M059J (cell line): ENCODE results near the gene ARL8A. TPM values are rescaled to one million over a fixed set of nuclear protein-coding genes. Genes with fewer than 3 reads are reported as not detected.
A peak's percentile ranks its signal among the peaks of the same experiment; 100 is the strongest.

ENCODE experiments used
- DNase-seq: peaks from one replicate; pipeline ENCODE4 v3.0.0-alpha.2; 2012; ENCODE audit warnings: low read depth
- total RNA-seq: library from RNA; depleted of rRNA; stranded (reverse); fragments of >200 nt; shearing (Covaris generic); gene quantifications from 2 replicates; pipeline ENCODE4 v1.2.3, GENCODE V29; 2014

Gene ARL8A
- total RNA-seq, 1 experiment from 2014 or later = 24.7 TPM

DNA sequence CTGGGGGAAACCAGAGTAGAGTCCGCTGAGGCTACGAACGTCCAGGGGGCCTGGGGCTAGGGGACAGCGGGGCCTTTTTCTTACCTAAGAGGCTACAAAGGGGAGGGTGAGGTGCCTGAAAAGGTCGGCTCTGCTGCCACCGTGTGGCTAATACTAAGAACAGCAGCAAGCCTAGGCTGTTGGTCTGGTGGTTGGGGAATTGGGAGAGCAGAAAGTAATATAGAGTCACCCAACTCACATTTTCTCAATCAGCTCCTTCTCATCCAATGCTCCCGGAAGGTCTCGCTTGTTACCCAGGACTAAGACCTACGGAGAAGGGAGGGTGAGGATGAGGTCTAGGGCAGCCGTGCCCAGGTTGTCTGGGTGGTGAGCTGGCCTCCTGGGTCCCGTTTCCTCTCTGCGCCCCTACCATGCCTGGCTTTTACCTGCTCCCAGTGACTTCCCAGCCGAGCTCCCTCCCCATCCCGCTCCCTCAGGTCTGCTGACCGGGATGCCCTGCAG lies 9.3 kb downstream of the ARL8A start:
- DNase-seq = peak; percentile 56

DNA sequence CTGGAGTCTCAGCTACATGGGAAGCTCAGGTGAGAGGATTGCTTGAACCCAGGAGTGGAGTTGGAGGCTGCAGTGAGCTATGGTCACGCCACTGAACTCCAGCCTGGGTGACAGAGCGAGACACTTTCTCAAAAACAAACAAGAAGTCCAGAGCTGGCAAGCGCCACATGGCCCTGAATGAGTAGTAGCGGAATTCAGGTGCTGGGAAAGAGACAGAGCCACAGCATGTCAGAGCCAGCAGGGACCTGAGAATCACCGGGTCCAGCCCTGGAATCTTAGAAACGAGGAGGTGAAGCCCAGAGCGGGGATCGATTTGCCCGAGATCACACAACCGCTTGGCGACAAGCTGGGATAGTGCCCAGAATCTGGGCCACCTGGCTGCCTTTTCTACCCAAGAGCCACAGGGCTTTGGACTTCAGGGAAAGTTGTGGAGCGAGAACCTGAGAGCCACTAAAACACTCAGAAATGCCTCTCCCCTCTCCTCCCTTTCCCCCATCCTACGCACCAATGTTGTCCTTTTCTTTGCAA lies 9.8 kb downstream of the ARL8A start:
- no peak for DNase-seq

DNA sequence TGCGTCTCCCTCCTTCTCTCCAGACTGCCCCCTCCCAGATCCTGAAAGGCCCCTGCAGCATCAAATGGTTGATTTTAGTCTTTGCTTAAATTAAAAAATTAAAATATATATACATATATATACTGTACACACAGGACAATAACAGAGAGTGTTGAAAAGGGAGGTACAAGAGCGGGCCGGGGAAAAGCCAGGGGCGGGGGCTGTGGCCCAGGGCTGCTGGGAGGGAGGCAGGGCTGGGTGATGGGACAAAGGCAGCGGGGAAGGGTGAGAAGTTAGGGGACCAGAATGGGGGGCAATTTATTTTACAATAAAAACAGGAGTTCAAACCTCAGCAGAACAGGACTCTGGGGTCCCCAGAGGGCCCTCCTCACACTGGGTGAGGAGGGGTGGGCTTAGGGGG lies 10.5 kb downstream of the ARL8A start:
- DNase-seq = no peak

DNA sequence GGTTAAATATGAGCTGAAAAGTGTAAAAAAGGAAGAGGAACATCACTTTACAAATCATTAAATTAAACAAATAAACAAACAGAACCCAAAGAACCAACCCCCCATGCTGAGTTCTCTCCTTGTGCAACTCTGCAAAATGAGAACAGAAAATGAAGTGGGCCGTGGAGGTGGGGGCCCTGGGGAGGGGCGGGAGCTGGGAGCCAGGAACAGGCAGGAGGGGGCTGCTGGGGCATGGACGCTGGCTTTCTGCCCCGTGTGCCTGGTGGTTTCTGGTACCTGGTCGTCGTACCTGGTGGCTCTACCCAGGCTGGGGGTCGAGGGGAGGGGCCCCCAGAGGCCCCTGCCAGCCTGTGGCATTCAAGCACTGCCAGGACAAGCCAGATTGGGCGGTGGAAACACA lies 11.0 kb downstream of the ARL8A start:
- no peak for DNase-seq

DNA sequence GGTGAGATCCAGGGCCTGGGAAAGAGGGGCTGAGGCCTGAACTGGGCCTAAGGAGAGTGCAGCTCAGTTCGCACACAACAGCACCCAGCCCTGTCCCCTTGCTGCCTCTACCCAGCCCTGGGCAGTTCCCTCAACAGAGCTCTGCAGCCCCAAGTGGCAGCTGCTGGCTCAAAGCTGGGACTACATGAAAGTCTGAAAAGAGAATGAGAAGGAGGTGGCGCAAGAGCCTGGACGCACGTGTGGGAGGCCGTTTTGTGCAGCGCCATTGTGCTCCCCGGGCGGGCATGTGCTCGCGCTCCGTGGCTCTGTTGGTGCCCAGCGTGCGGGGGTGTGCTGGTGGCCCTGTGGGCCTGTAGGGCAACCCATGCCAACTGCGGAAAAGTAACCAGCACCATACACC lies 11.5 kb downstream of the ARL8A start:
- DNase-seq = no peak

DNA sequence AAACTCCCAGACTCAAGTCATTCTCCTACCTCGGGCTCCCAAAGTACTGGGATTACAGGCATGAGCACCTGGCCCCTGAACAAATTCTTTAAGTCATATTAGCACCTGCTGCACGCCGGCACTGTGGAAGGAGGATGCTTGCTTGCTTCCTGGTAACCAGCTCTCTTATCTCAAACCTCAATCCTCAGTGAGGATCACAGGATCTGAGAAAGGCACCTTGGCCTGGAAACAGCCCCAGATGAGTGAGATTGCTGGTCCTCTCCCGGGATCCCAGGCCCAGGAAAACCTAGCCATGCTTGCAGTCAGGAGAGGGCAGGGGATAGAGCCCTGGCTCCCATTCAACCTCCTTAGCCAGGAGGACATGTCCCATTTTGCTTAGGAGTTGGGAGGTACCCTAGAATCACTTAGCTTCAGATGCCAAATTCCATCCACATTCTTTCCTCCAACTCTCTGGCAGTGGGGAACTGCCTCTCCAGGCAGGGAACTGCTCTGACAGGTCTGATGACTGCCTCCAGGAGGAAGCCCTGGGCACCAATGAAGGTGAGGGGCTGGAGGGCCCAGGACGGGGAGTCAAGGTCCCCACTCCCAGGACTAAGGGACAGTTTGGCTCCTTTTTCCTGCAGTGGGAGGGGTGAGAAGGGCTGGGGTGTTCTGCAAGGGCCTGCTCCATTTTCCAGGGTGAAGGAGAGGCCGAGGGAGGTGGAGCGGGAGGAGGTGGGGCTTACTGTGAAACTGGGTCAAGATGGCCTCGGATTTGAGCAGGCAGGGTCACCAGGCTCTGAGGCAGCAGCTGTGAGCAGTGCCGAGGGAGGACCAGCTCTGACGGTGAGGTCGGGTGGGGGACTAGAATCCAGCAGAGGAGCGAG lies 12.3 kb downstream of the ARL8A start:
- no peak for DNase-seq

DNA sequence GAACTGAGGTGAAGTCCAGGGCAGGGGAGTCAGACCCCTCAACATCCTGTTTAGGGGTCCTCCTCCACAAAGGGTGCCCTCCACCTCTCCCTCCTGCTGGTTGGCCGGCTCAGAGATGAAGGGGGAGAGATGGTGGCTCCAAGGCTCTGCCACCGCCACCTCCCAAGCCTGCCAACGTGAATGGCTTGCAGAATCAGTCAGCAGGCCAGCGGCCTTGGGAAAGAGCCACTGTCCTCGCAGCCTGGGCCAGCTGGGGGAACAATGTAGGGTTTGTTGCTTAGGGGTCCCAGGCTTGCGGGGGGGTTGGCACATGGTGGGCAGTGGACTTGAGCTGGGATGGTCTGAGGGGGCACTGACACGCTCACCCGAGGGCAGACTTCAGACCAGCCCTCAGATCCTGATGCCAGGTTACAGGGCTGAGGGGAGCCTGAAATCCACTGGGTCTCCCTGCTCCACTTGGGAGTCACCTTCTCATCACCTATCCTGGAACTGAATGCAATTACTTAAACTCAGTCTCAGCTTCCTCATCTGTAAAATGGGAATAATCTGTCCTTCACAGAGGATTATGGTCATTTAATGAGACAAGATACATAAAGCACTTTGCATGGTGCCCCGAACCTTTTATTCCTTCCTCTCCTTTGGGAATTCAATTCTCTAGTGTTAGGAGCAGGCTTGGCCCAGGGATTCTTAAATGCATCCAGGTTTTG lies 13.6 kb downstream of the ARL8A start:
- DNase-seq = no peak

DNA sequence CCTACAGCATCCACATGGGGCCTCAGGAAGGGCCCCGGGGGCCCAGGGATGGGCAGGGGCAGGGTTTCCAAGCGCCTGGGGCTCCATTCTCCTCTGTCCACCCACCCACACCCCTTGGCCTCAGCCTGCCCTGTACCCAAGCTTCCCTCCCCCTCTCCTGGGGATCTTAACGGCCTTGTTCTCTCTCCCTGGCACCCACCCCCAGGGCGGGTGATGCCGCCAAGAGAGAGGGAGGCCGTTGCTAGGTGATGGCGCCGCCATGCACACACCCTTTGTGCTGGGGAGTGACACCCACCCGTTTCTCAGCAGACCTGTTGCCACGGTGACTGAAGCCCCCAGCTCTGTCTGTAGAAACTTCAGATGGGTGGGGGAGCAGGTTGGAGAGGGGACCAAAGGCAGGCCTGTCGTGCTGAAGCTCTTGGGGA lies 14.2 kb downstream of the ARL8A start:
- DNase-seq = no peak

DNA sequence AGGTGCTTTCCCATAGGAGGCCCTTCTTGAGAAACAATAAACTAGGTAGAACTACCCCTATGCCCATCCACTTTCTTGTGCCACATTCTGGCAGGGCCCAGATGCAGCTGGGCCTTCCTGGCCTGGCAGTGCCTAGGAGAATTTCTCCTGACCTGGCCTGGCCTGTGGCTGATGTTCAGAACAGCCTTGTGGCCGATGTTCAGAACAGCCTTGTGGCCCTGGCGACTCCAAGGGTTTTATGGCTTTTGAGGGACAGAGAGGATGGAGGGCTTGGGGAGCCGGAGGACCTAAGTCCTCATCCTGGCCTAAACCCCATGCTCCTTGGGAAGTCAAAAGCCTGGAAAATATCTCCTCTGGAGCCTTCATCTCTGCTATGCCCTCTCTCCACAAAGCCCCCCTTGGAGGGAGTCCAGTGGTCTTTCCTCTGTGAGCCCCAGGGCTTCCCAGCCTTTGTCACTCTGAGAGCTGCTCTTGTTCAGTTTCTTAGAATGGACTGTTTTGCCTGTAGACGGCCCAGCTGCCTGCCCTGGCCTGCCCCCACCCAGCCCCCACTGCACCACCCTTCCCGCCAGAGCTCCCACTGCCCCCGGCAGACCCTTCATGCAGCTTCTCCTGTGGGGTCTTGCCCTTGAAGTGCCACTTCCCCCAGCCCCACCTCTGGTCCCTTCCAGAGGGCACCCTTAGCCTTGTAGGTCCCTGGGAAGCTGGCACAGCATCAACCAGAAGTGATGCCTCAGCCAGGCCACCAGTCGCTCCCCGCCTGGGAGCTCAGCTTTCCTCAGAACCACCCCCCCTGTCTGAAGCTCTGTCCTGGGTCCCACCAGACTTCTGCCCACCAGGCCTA lies 14.9 kb downstream of the ARL8A start:
- no peak for DNase-seq

DNA sequence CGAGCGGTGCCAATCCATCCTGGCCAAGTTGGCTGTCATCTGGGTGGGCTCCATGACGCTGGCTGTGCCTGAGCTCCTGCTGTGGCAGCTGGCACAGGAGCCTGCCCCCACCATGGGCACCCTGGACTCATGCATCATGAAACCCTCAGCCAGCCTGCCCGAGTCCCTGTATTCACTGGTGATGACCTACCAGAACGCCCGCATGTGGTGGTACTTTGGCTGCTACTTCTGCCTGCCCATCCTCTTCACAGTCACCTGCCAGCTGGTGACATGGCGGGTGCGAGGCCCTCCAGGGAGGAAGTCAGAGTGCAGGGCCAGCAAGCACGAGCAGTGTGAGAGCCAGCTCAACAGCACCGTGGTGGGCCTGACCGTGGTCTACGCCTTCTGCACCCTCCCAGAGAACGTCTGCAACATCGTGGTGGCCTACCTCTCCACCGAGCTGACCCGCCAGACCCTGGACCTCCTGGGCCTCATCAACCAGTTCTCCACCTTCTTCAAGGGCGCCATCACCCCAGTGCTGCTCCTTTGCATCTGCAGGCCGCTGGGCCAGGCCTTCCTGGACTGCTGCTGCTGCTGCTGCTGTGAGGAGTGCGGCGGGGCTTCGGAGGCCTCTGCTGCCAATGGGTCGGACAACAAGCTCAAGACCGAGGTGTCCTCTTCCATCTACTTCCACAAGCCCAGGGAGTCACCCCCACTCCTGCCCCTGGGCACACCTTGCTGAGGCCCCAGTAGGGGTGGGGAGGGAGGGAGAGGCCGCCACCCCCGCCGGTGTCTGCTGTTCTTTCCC lies 16.5 kb downstream of the ARL8A start:
- DNase-seq = no peak

DNA sequence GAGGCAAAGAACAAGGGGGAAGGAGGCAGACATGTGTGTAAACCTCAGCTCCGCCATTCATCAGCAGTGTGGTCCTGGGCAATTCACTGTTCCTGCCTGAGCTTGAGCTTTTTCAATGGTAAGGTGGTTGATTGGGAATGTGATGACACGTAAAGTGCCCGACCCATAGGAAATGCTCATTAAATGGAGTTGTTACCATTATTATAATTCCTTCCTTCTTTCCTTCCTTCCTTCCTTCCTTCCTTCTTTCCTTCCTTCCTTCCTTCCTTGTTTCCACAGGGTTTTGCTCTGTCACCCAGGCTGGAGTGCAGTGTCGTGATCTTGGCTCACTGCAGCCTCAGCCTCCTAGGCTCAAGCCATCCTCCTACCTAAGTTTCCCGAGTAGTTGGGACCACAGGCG lies 17.5 kb downstream of the ARL8A start:
- no peak for DNase-seq

DNA sequence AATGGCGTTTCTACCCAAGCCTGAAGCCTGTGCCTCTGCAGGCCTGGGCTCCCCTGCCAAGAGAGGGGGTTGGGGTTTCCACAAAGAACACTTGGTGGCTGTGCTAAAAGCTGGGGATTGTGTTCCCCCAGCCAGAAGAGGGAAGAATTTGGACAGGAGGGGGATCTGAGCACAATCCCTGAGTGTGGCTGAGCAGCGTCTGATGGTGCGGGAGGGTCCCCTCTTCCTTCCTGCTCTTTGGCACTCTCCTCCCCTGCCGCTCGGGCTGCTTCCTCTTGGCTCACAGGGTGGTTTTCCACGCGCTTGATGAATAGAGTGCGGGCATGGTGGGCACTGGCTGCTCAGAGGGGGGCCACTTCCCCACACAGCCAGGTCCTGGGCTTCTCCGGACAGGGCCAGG lies 18.1 kb downstream of the ARL8A start:
- no peak for DNase-seq

DNA sequence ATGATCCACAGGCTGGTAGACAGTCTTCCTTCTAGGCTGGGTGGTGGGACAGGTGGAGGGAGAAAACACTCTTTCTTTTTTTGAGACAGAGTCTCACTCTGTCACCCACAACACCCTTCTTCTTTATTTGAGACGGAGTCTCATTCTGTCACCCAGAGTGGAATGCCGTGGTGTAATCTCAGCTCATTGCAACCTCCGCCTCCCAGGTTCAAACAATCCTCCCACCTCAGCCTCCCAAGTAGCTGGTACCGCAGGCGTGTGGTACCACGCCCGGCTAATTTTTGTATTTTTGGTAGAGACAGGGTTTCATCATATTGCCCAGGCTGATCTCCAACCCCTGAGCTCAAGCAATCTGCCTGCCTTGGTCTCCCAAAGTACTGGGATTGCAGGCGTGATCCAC lies 18.9 kb downstream of the ARL8A start:
- DNase-seq = no peak

DNA sequence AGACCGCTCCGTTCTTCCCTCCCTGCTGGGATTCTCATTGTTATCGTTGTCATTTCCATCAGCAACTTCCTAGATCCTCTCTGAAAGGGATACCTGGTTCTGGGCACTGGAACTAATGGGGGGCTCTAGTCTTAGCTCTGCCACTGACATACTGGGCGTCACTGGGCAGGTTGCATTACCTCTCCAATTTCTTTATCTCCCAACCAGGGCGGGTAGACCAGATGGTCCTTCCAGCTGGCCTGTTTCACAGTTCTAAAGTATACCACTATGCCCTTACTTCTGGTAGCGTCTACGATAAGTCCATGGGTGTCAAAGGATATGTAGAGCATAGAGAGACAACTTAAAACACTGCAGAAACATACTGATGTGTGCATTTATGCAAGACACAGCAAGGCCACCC lies 20.4 kb downstream of the ARL8A start:
- DNase-seq = no peak

DNA sequence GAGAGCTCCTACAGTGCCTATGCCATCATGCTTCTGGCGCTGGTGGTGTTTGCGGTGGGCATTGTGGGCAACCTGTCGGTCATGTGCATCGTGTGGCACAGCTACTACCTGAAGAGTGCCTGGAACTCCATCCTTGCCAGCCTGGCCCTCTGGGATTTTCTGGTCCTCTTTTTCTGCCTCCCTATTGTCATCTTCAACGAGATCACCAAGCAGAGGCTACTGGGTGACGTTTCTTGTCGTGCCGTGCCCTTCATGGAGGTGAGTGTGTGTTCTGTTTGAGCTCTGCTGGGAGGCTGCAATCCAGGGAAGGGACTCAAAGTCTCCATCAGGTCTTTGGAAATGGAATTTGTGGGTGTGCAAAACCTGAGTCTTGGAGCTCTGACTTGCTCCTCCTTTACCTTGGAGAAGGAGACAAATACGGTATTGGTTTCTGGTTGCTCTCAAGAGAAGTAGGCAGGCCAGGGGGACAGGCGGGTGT lies 21.2 kb downstream of the ARL8A start:
- no peak for DNase-seq

DNA sequence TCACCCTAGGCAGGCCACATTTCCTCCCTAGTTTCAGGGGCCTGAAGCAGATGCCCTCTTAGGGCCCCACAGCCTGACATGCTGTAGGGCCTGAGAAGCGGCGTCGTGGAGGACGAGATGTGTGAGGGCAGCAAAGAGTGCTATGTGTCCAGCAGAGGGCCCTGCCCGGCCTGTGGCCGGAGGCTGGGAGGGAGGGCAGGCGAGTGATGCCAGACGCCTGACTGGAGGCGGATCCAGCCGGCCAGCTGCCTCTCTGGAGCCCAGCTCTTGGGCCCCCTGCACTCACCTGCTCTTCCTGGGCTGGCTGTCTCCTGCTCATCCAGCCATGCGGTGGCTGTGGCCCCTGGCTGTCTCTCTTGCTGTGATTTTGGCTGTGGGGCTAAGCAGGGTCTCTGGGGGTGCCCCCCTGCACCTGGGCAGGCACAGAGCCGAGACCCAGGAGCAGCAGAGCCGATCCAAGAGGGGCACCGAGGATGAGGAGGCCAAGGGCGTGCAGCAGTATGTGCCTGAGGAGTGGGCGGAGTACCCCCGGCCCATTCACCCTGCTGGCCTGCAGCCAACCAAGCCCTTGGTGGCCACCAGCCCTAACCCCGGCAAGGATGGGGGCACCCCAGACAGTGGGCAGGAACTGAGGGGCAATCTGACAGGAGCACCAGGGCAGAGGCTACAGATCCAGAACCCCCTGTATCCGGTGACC lies 21.8 kb downstream of the ARL8A start, which contains the start of gene GPR37L1:
Gene GPR37L1 (plus strand): TSS at position 279 of the 697 bp plus-strand sequence. CDS start 47 bp downstream, at position 326.
- DNase-seq = peak; percentile 56

DNA sequence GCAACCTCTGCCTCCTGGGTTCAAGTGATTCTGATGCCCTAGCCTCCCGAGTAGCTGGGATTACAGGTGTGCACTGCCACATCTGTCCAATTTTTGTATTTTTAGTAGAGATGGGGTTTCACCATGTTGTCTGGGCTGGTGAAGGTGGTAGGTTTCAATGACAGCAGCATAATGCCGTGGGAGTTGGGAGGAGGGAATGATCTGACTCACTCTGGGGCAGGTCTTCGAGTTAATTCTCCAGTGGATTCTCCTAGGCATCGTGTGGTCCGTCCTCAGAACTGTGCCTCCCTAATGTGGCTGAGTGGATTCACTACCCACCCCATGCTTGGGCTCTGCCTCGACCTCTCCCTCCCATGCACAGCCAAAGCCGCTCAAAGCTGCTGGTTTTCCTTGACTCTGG lies 23.5 kb downstream of the ARL8A start:
- no peak for DNase-seq

DNA sequence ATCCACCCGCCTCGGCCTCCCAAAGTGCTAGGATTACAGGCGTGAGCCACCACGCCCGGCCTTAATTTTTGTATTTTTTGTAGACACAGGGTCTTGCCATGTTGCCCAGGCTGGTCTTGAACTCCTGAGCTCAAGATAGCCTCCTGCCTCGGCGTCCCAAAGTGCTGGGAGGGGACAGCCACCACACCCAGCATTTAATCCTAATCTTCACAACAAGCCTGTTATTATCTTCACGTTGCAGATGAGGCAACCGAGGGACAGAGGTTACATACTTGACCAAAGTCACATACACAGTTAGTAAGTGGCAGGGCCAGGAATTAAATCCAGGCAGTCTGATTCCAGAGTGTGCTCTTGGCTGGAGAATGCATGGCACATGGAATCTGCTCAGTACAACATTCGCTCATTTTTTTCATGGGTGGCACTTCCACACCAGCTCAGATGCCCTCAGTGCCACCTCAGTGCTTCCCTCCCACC lies 26.6 kb downstream of the ARL8A start:
- DNase-seq = no peak

DNA sequence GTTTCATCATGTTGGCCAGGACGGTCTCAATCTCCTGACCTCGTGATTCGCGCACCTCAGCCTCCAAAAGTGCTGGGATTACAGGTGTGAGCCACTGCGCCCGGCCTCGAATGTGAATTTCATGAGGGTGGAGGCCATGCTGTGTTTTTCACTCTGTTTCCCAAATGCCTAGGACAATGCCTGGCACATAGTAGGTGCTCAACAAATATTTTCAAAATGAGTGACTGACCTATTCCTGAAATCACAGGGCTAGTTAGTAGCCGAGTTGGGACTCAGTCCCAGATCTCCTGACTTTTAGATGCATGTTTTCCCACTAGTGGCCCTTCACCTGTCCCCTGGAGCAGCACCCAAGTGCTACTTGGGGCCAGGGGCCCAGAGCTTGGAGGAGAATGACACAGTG lies 28.2 kb downstream of the ARL8A start:
- DNase-seq = no peak

DNA sequence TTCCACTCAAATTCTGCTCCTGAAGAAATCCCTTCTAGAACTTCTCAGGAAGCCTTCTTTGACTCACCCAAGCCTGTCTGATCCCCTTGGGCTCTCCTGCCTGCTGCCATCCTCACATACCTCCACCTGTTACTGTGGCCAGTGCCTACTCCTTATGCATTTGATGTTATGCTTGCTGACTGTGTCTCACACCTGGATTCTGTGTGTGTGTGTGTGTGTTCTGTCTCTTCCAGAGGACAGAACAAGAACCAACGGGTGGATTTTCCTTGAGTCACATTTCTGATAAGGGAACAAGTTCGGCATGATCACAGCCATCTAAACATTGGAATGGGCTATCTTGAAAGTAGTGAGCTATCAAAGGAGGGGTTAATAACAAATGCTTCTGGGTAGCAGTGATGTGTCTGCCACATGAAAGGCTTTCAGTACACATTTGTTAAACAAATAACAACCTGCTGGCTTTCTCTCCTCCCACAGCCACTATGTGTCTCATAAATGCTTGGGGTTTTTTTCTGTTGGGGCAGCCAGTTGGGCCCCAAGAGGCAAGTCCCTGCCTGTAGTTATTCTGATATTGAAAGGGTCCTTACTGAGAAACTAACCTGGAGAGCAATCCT lies 30.7 kb downstream of the ARL8A start:
- no peak for DNase-seq
